Stimulated activated CD8-positive, alpha-beta memory T cell treated with anti-CD3 and anti-CD28 coated beads, Interleukin-12 subunit alpha, Interleukin-12 subunit beta, amount 100 ng/mL, for 24 hours (primary cell): ENCODE measurements around the gene MYBPC3.
A peak's percentile ranks its signal among the peaks of the same experiment; 100 is the strongest.

Experiments
- DNase-seq: peaks from one replicate; pipeline ENCODE4 v3.0.0-alpha.2; 2020; ENCODE audit errors: extremely low read depth

MYBPC3 gene

GRCh38 chr11:47384498-47384897 is 32.0 kb upstream of the MYBPC3 start:
- no peak for DNase-seq

GRCh38 chr11:47383071-47383470 is 30.6 kb upstream of the MYBPC3 start:
- no peak for DNase-seq

GRCh38 chr11:47380078-47380477 is 27.6 kb upstream of the MYBPC3 start:
- no peak for DNase-seq

DNA sequence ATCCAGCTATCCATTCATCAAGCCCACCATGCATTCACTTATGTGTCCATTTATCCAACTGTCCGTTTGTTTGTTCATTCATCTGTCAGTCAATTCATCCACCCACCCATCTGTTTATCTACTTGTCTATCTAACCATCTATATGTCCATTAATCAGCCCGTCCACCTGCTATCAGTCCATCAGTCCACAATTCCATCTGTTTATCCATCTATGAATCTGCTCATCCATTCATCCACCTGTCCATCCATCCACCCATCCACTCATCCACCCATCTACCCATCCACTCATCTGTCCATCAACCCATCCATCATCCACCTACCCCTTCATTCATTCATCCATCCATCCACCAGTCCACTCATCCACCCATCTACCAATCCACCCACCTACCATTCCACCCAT is 26.8 kb upstream of the MYBPC3 start:
- DNase-seq: no peak

DNA sequence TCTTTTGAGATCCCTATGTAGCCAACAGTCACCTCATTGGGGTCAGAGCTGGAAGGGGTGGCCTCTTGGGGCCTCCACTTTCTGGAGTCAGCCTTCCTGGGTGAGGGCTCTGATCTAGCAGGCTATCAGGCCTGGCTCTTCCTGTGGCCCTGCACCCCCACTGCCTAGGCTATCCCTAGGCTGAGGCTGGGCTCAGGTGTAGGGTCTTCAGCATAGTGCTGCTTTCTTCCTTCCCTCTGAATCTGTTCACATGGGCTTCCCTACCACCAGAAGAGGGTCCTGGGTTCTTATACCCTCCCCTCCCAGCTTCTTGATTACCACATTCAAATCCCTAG is 26.3 kb upstream of the MYBPC3 start:
- DNase-seq: no peak

DNA sequence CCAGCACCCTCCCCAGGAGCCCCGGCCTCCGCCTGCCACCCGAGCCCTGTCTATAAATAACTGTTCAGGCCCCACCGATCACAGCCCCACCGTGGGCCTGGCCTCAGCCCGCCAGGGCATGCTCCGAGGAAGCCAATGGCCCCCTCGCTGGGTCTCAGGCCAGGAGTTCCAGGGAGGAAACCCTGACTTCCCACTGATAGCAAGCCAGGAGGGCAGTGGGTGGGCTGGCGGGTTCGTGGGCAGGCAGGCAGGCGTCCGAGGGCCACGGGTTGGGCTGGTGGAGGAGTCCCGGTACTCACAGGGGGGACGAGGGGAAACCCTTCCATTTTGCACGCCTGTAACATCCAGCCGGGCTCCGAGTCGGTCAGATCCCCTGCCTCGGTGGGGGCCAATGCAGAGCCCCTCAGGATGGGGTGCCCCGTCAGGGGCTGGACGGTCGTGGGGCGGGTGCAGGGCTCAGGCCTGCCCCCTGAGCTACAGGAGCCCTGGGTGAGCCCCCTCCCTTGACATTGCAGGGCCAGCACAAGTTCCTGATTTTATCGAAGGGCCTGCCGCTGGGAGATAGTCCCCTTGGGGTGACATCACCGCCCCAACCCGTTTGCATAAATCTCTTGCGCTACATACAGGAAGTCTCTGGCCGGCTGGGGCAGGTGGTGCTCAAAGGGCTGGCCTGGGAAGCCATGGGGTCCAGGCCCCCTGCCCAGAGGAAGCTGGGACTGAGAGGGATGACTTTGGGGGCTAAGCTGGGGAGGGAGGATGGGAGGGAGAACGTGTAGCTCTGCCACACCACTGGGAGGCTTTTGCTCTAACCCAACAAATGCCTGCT is 25.7 kb upstream of the MYBPC3 start, which contains the start of gene SPI1:
Gene SPI1 (minus strand): TSS at position 538 of the 826 bp plus-strand sequence. CDS start 194 bp downstream, at position 344.
- DNase-seq: no peak

GRCh38 chr11:47377571-47378009 is 25.1 kb upstream of the MYBPC3 start:
- no peak for DNase-seq

- DNase-seq: no peak
Observed at GRCh38 chr11:47376525-47377371, 24.2 kb upstream of the MYBPC3 start.

- no peak for DNase-seq
Observed at GRCh38 chr11:47376107-47376524, 23.6 kb upstream of the MYBPC3 start.

DNA sequence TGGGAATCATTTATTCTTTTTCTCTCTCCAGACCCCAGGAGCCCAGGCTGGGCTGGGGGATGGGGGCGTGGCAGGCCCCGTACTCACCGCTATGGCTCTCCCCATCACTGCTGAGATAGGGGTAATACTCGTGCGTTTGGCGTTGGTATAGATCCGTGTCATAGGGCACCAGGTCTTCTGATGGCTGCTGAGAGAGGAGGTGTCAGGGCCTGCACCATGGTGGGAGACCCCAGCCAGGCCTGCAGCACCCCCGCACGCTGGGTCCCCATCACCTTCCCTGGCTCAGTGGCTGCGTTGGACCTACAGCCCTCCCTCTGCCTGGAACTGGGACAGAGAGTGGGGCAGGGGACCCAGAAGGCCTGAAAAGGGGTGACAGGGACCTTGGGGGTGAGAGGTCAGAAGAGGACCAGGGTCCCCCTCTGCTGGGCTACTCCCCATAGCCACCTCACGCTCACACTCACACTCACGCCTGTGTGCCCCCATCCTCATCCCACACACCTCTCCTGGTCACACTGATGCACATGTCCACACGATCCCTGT is 23.1 kb upstream of the MYBPC3 start:
- DNase-seq: no peak

DNA sequence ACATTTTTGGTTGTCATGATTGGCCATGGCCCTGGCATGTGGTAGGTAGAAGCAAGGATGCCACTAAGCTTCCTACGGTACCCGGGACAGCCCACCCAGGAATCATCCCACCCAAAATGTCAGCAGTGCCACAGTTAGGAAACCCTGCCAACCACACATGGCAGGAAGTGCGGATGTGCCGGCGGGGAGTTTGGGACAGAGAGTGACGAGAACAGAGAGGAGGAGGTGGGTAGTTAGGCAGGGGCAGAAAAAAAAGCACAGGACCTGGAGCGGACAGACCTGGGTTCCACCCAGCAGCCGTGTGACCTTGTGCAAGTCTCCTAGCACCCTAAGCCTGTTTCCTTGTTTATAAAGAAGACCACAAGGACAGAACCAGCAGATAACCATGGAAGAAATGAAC is 22.5 kb upstream of the MYBPC3 start:
- DNase-seq: no peak

DNA sequence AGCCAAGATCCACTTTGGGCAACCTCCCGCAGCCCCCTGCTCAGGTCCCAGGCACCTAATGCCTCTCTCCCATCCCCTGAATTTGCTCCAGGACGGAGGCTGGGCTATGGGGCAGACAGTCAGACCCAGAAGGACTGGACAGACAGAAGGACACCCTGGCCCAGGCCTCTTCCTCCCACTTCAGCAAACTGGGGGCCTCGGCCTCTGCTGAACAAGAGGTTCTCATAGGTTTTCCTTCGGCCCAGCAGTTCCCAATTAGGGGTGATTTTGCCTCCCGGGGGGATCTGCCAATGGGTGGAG is 22.2 kb upstream of the MYBPC3 start:
- DNase-seq: no peak

GRCh38 chr11:47373876-47374719 is 21.6 kb upstream of the MYBPC3 start:
- DNase-seq: peak; percentile 69

GRCh38 chr11:47372422-47372821 is 19.9 kb upstream of the MYBPC3 start:
- no peak for DNase-seq

DNA sequence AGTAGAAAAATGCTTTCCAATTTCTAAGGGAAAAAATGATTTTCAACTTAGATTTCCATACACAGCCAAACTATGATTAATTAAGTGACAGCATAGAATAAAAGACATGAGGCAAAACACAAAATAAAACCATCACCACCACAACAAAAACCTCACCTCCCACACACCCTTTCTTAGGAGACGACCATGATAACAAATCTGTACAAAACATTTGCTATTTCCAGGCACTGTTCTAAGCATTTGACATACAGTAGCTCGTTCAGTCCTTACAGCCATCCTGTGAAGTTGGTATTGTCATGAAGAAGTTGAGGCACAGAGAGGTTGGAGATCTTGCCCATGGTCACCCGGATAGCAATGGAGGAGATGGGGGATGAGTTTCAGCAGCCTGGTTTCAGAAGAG is 17.2 kb upstream of the MYBPC3 start:
- DNase-seq: no peak

GRCh38 chr11:47366020-47366490 is 13.6 kb upstream of the MYBPC3 start:
- no peak for DNase-seq

DNA sequence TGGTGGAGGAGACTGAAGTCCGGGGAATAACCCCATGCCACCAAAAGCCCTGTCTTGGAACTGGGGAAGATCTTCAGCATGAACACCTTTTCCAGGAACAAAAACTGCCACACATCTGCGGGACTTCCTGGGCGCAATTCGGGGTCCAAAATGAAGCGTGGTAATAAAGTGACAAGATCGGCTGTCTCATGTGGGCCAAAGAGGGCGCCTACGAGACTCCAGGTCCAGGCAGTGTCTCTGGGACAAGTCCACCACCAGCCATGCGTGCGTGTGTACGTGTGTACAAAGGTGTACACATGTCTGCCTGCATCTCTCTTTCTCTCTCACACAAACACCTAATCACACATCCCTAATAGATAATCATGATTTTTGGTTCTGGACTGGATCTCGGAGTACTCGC is 8.9 kb upstream of the MYBPC3 start:
- no peak for DNase-seq

DNA sequence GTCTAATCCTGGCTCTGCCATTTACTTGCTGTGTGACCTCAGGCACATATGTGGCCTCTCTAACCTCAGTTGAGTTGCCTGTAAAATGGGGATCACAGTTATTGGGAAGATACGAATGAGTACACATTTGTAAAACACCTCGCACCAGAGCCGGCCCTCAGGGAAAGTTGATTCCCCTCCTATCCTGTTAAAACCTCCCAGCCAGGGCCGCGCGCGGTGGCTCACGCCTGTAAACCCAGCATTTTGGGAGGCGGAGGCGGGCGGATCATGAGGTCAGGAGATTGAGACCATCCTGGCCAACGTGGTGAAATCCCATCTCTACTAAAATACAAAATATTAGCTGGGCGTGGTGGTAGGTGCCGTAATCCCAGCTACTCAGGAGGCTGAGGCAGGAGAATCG is 7.8 kb upstream of the MYBPC3 start:
- no peak for DNase-seq

- DNase-seq: no peak
Observed at GRCh38 chr11:47359586-47359985, 7.1 kb upstream of the MYBPC3 start.

GRCh38 chr11:47359162-47359561 is 6.7 kb upstream of the MYBPC3 start:
- no peak for DNase-seq

DNA sequence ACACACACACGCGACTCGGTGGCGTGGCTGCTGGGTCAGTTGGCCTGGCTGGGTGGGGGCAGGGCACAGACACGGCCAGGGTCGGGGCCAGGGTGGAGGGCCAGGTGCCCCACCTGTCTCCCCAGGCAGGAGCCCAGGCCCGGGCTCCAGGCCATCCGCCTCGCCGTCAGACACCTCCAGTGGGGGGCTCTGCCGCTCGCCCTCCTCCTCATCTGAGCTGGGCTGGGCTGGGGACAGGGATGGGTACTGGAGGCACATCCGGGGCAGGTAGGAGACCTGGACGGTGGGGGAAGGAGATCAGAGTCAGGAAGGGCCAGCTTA is 6.2 kb upstream of the MYBPC3 start:
- no peak for DNase-seq
